GM06990 (cell line): ENCODE data around the gene ZNF532.

Source experiments
- DNase-seq: peaks from one replicate; pipeline ENCODE4 v3.0.0-alpha.2; 2011; ENCODE audit not compliant: insufficient read length; ENCODE audit errors: extremely low read depth
- H3K27me3 ChIP-seq: replicated peaks from 2 replicates; pipeline ENCODE4 v1.6.0; 2011; ENCODE audit warnings: low read length; ENCODE audit not compliant: control insufficient read depth, insufficient read depth
- H3K36me3 ChIP-seq: 2 replicates; pipeline ENCODE4 v1.5.1; 2011; ENCODE audit warnings: low read length; ENCODE audit not compliant: control insufficient read depth, insufficient read depth
- H3K4me3 ChIP-seq: replicated peaks from 2 replicates; pipeline ENCODE4 v1.5.1; 2011; ENCODE audit warnings: low read depth, mild to moderate bottlenecking, control low read depth, low read length
- CTCF ChIP-seq: IDR thresholded peaks from 2 replicates; pipeline ENCODE4 v1.5.1; 2011; ENCODE audit warnings: low read length, control low read depth, mild to moderate bottlenecking, inconsistent platforms; ENCODE audit not compliant: insufficient read depth, poor library complexity, severe bottlenecking

ZNF532 gene

GRCh38 chr18:58983260-58984155 is 118.8 kb downstream of the ZNF532 start:
- no peaks in the 10 kb centered on the region for H3K36me3 ChIP-seq
- H3K27me3 ChIP-seq, result no peaks in the 10 kb centered on the region
- no peak for TF ChIP-seq CTCF
- H3K4me3 ChIP-seq, result no peak overlapping the region
- no peak for DNase-seq

- no peak for DNase-seq
- Histone ChIP-seq H3K27me3 (no peaks in the 10 kb centered on the region), H3K4me3 (no peak overlapping the region), H3K36me3 (no peaks in the 10 kb centered on the region)
- TF ChIP-seq CTCF, result no peak
These were observed 123.9 kb downstream of the ZNF532 start for GRCh38 chr18:58988600-58988999.

GRCh38 chr18:58989184-58989759 is 124.6 kb downstream of the ZNF532 start:
- no peak overlapping the region for H3K4me3 ChIP-seq
- no peak for DNase-seq
- no peak for TF ChIP-seq CTCF
- H3K27me3 ChIP-seq, result no peaks in the 10 kb centered on the region
- no peaks in the 10 kb centered on the region for H3K36me3 ChIP-seq

GRCh38 chr18:58990720-58991119 is 126.0 kb downstream of the ZNF532 start:
- Histone ChIP-seq H3K36me3 (no peaks in the 10 kb centered on the region), H3K4me3 (no peak overlapping the region), H3K27me3 (no peaks in the 10 kb centered on the region)
- no peak for TF ChIP-seq CTCF
- no peak for DNase-seq

- peak; percentile 62 for DNase-seq
- Histone ChIP-seq H3K27me3 (no peaks in the 10 kb centered on the region), H3K36me3 (no peaks in the 10 kb centered on the region), H3K4me3 (no peak overlapping the region)
- no peak for TF ChIP-seq CTCF
These were observed 126.6 kb downstream of the ZNF532 start for GRCh38 chr18:58991167-58991798.
